GM12878 (cell line): ENCODE data around the gene PERCC1.

ENCODE experiments used
- BRCA1 ChIP-seq: IDR thresholded peaks from 2 replicates; pipeline ENCODE4 v1.6.1; 2011; ENCODE audit warnings: low read depth, low read length, improper control_type of control experiment
- CHD1 ChIP-seq: IDR thresholded peaks from 2 replicates; pipeline ENCODE4 v1.6.1; 2012; ENCODE audit warnings: low read depth, low read length, improper control_type of control experiment
- CTCF ChIP-seq, 3 experiments: IDR thresholded peaks in 2 of 3; conservative IDR thresholded peaks in 1 of 3; 2 replicates each; pipeline ENCODE4 v1.5.1; 2011; ENCODE audit warnings: low read depth in 3 of 3, low read length in 3 of 3, mild to moderate bottlenecking in 3 of 3, control low read depth in 2 of 3, moderate library complexity in 2 of 3, inconsistent platforms in 1 of 3, mixed read lengths in 1 of 3; ENCODE audit not compliant: control insufficient read depth in 2 of 3, insufficient read depth in 1 of 3; ENCODE audit errors: extremely low read depth in 1 of 3
- E2F8 ChIP-seq: fragments of 450-650 bp; IDR thresholded peaks from 2 replicates; pipeline ENCODE4 v1.6.1; 2018; ENCODE audit warnings: mild to moderate bottlenecking, low read depth, moderate library complexity; ENCODE audit not compliant: partially characterized antibody
- HDAC2 ChIP-seq: fragments of 200-600 bp; sonication (generic); IDR thresholded peaks from 2 replicates; pipeline ENCODE4 v1.6.1; 2017
- NR2C1 ChIP-seq: fragments of 450-650 bp; IDR thresholded peaks from 2 replicates; pipeline ENCODE4 v1.6.1; 2017; ENCODE audit warnings: antibody characterized with exemption, mild to moderate bottlenecking, moderate library complexity
- ZBTB11 ChIP-seq: fragments of 450-650 bp; formaldehyde crosslinking; IDR thresholded peaks from 2 replicates; pipeline ENCODE4 v1.5.0; 2022; ENCODE audit warnings: mild to moderate bottlenecking, missing genetic modification characterization
- TF ChIP-seq, protein P1 (sequence below): IDR thresholded peaks from 2 replicates; pipeline ENCODE4 v1.6.1; 2012; ENCODE audit warnings: mild to moderate bottlenecking, low read depth, low read length

- TF ChIP-seq BRCA1 (no peak), ZBTB11 (CRISPR knock-in tag) (no peak), CTCF (IDR thresholded peaks at IDR 0.05 in 2 of 3, conservative IDR thresholded peaks at IDR 0.05 in 1 of 3; ENCODE audit: control insufficient read depth in 2 of 3, extremely low read depth in 1 of 3, insufficient read depth in 1 of 3, low read depth in 3 of 3, low read length in 3 of 3) (no peak), CHD1 (no peak), E2F8 (no peak), NR2C1 (no peak), HDAC2 (no peak)
- TF ChIP-seq, protein P1, sequence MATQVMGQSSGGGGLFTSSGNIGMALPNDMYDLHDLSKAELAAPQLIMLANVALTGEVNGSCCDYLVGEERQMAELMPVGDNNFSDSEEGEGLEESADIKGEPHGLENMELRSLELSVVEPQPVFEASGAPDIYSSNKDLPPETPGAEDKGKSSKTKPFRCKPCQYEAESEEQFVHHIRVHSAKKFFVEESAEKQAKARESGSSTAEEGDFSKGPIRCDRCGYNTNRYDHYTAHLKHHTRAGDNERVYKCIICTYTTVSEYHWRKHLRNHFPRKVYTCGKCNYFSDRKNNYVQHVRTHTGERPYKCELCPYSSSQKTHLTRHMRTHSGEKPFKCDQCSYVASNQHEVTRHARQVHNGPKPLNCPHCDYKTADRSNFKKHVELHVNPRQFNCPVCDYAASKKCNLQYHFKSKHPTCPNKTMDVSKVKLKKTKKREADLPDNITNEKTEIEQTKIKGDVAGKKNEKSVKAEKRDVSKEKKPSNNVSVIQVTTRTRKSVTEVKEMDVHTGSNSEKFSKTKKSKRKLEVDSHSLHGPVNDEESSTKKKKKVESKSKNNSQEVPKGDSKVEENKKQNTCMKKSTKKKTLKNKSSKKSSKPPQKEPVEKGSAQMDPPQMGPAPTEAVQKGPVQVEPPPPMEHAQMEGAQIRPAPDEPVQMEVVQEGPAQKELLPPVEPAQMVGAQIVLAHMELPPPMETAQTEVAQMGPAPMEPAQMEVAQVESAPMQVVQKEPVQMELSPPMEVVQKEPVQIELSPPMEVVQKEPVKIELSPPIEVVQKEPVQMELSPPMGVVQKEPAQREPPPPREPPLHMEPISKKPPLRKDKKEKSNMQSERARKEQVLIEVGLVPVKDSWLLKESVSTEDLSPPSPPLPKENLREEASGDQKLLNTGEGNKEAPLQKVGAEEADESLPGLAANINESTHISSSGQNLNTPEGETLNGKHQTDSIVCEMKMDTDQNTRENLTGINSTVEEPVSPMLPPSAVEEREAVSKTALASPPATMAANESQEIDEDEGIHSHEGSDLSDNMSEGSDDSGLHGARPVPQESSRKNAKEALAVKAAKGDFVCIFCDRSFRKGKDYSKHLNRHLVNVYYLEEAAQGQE: no peak
Observed at GRCh38 chr16:1456951-1457350, 26.1 kb downstream of the PERCC1 start.
